Gastroesophageal sphincter (tissue), 3 donors: ENCODE results near the gene PPARA.

Experiments
- CTCF ChIP-seq, 4 experiments: fragments of 200-600 bp in 2 of 4; fragments of 450-650 bp in 2 of 4; sonication (generic) in 1 of 4; IDR thresholded peaks; one replicate each; pipeline ENCODE4 v1.5.1; 2017 to 2019; ENCODE audit warnings: antibody characterized with exemption in 4 of 4, mild to moderate bottlenecking in 2 of 4, moderate library complexity in 2 of 4
- EP300 ChIP-seq: sonication (generic); formaldehyde crosslinking; IDR thresholded peaks from one replicate; pipeline ENCODE4 v1.6.1; 2017; ENCODE audit warnings: antibody characterized with exemption, mild to moderate bottlenecking
- POLR2A ChIP-seq, 2 donors: fragments of 450-650 bp; IDR thresholded peaks; one replicate each; pipeline ENCODE4 v1.6.1; 2017; ENCODE audit warnings: antibody characterized with exemption in 2 of 2, mild to moderate bottlenecking in 2 of 2, moderate library complexity in 1 of 2
- POLR2AphosphoS5 ChIP-seq: sonication (generic); formaldehyde crosslinking; IDR thresholded peaks from one replicate; pipeline ENCODE4 v1.6.1; 2017; ENCODE audit warnings: antibody characterized with exemption

- TF ChIP-seq CTCF (IDR thresholded peaks at IDR 0.05): no peak
- no peak for TF ChIP-seq POLR2AphosphoS5
- no peak for TF ChIP-seq EP300
- TF ChIP-seq POLR2A (IDR thresholded peaks at IDR 0.05): no peak
Measured at GRCh38 chr22:46165977-46166376, 15.7 kb downstream of the PPARA start.
